Measurements from ENCODE around the gene TLE6.
"Not testable (repeated sequence)": the region's sequence is repeated elsewhere in the genome, so short reads cannot be mapped to it uniquely, and the experiment has no call there.

The TLE6 gene

GRCh38 chr19:2986951-2987524, 9.7 kb downstream of the TLE6 start:
- no peak overlapping the region for H3K27ac ChIP-seq
- no peak for TF ChIP-seq ZFX (IDR thresholded peaks at IDR 0.05)

DNA sequence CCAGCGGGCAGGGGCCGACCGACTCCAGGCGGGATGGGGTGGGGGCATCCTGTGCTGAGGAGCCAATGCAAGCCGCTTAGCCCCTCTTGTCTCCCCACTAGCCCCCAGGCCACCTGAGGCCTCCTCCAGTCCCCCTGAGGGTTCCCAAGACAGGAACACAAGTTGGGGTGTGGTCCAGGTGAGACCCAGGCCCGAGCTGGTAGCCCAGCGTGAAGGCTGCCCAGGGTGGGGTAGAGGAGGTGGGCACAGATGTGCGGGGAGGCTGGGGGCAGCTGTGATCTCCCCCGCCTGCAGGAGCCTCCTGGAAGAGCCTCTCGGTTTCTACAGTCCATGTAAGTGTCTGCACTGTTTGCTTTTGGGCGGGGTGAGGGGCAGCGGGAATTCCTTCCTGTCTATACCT, 10.4 kb downstream of the TLE6 start:
- no peak for TF ChIP-seq ZFX (IDR thresholded peaks at IDR 0.05)
- TF ChIP-seq CTCF (conservative IDR thresholded peaks at IDR 0.05): no peak
- H3K27ac ChIP-seq: no peak overlapping the region

DNA sequence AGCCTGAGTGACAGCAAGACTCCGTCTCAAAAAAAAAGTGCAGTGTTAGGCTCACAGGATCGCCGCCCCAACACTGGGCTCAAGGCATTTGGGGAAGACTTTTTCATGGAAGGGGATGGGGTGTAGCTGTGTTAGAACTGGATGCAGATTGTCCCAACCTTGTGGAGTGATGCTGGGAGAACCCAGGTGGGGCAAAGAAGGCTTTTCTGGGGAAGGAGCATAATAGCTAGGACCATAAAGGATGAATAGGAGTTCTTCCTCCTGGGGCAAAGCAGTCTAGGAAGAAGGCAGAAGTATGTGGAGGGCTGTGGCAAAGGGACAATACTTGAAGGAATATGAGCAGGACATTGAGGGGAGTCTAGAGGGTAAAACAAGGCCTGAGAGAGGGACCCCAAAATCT, 11.2 kb downstream of the TLE6 start:
- H3K27ac ChIP-seq: no peak overlapping the region
- no peak for TF ChIP-seq ZFX (IDR thresholded peaks at IDR 0.05)
- TF ChIP-seq CTCF (conservative IDR thresholded peaks at IDR 0.05): no peak

DNA sequence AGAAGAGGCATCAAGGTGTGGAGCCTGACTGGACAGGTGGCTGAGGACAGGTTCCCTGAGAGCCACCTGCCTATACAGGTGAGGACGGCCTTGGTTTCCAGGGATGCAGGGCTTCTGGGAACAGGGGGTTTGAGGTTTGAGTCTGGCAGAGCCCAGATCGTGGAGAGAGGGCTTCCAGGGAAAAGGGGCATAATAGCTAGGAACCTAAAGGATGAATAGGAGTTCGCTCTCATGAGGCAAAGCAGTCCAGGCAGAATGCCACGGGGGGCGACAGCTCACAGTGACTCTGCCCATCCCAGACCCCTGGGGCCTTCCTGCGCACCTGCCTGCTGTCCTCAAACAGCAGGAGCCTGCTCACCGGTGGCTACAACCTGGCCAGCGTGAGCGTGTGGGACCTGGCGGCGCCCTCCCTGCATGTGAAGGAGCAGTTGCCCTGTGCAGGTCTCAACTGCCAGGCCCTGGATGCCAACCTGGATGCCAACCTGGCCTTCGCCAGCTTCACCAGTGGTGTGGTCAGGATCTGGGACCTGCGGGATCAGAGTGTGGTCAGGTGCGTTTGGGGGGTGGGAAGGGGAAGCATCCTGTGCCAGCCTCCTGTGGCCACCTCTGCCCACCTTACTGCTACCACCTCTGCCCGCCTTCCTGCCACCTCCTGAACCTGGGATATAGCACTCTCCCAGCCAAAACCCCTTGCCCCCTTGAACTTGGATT, 12.0 kb downstream of the TLE6 start:
- TF ChIP-seq ZFX (IDR thresholded peaks at IDR 0.05): no peak
- no peak for TF ChIP-seq CTCF (conservative IDR thresholded peaks at IDR 0.05)
- no peak overlapping the region for H3K27ac ChIP-seq

- not testable (repeated sequence) for H3K27ac ChIP-seq
Observed at GRCh38 chr19:2992333-2992732, 15.0 kb downstream of the TLE6 start.

GRCh38 chr19:2992958-2993357, 15.6 kb downstream of the TLE6 start:
- TF ChIP-seq CTCF (conservative IDR thresholded peaks at IDR 0.05) (no peak), ZFX (IDR thresholded peaks at IDR 0.05) (no peak)
- no peak overlapping the region for H3K27ac ChIP-seq

DNA sequence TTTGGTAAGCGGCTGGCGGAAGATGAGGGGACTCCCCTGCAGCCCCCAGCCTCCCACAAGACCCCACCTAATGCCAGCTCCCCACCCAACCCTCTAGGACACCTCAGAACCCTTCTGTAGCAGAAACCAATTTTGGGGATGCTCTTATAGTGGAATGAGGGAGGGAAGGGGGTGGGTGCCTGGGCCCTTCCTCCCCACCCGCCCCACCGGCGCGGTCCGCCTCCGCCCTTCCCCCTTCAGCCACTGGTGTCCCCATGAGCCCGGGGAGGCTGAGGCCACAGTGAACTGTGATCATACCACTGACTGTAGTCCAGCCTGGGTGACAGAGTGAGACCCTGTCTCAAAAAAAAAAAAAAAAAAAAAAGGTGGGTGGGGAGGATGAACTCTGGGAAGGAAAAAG, 16.2 kb downstream of the TLE6 start:
- TF ChIP-seq ZFX (IDR thresholded peaks at IDR 0.05) (no peak), CTCF (conservative IDR thresholded peaks at IDR 0.05) (no peak)
- no peak overlapping the region for H3K27ac ChIP-seq

DNA sequence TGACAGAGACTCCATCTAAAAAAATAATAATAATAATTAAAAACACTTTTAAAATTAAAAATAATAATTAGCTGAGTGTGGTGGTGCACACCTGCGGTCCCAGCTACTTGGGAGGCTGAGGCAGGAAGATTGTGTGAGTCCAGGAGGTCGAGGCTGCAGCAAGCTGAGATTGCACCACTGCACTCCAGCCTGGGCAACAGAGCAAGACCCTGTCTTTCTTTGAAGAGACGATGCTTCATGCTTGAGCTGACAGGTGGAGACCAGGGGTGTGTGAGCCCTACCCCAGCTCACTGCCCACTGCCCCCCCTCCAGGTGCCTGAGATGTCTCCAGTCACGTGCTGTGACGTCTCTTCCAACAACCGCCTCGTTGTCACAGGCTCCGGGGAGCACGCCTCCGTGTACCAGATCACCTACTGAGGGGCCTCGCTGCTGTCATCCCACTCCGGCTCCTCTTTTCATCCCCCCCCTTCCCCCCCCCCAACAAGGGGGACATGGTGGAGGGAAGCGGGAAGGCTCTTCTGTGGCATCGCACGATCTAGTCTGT, 17.3 kb downstream of the TLE6 start:
- TF ChIP-seq CTCF (conservative IDR thresholded peaks at IDR 0.05) (no peak), ZFX (IDR thresholded peaks at IDR 0.05) (no peak)
- no peak overlapping the region for H3K27ac ChIP-seq
